Endothelial cell of umbilical vein (primary cell): ENCODE data around the gene ELL2. TPM values are rescaled to one million over a fixed set of nuclear protein-coding genes. Genes with fewer than 3 reads are reported as not detected.

Experiments
- BruUV-seq: library from RNA; stranded (reverse); fragments of 400-500 nt; replicated peaks from 2 replicates; lab custom pipeline; 2021; lab: Mats Ljungman, UMichigan
- CTCF ChIA-PET: fragments of 300-600, 350-600 bp; sonication (Branson Sonifier 250); formaldehyde crosslinking; loops from one replicate; lab custom pipeline; 2021; ENCODE audit warnings: antibody characterized with exemption, inconsistent platforms; lab: Charles Lee
- POLR2A ChIA-PET: fragments of 300-600, 350-600 bp; sonication (Branson Sonifier 250); formaldehyde crosslinking; loops from one replicate; lab custom pipeline; 2021; ENCODE audit warnings: antibody characterized with exemption, inconsistent platforms; lab: Charles Lee
- DNase-seq: peaks from one replicate; pipeline ENCODE4 v3.0.0-alpha.2; 2011; ENCODE audit warnings: low read depth, low spot score
- FAIRE-seq: peaks from 2 replicates; lab custom pipeline; 2011; peaks lifted over from hg19 to GRCh38; lab: Jason Lieb, UNC
- H2AFZ ChIP-seq: 2 replicates; pipeline ENCODE4 v1.6.0; 2012; ENCODE audit warnings: low read depth, low read length, control low read depth, inconsistent platforms
- H3K27ac ChIP-seq: 2 replicates; pipeline ENCODE4 v1.5.1; 2011; ENCODE audit warnings: low read depth, mild to moderate bottlenecking, control low read depth, low read length, moderate library complexity; ENCODE audit not compliant: insufficient read depth
- H3K27me3 ChIP-seq, 2 experiments: 2 replicates each; pipeline versions ENCODE4 v1.6.0 to v1.6.1; 2011; ENCODE audit warnings: low read length in 2 of 2, mixed read lengths in 1 of 2; ENCODE audit not compliant: control insufficient read depth in 2 of 2, insufficient read depth in 2 of 2
- H3K36me3 ChIP-seq, 2 experiments: 2 replicates in 1 of 2; 3 replicates in 1 of 2; pipeline ENCODE4 v1.5.1; 2011; ENCODE audit warnings: low read length in 2 of 2, mild to moderate bottlenecking in 1 of 2, moderate library complexity in 1 of 2; ENCODE audit not compliant: control insufficient read depth in 2 of 2, insufficient read depth in 2 of 2; ENCODE audit errors: extremely low read depth in 1 of 2
- H3K4me1 ChIP-seq: 3 replicates; pipeline ENCODE4 v1.5.1; 2011; ENCODE audit warnings: mild to moderate bottlenecking, low read length; ENCODE audit not compliant: control insufficient read depth, insufficient read depth; ENCODE audit errors: extremely low read depth
- H3K4me2 ChIP-seq: 2 replicates; pipeline ENCODE4 v1.6.1; 2011; ENCODE audit warnings: low read length, control low read depth, mixed read lengths; ENCODE audit not compliant: insufficient read depth
- H3K4me3 ChIP-seq, 3 experiments: fragments of 200-600 bp in 1 of 3; sonication (generic), shearing (Covaris generic) in 1 of 3; replicated peaks in 1 of 3; 2 replicates each; pipeline ENCODE4 v1.5.1; 2011 to 2016; ENCODE audit warnings: control low read depth in 3 of 3, low read length in 3 of 3, mild to moderate bottlenecking in 2 of 3, inconsistent platforms in 1 of 3, low read depth in 1 of 3, moderate library complexity in 1 of 3; ENCODE audit not compliant: insufficient read depth in 1 of 3
- H3K79me2 ChIP-seq: 2 replicates; pipeline ENCODE4 v1.6.0; 2012; ENCODE audit warnings: low read length, inconsistent platforms; ENCODE audit not compliant: control insufficient read depth, insufficient read depth
- H3K9ac ChIP-seq: replicated peaks from 2 replicates; pipeline ENCODE3; 2011; ENCODE audit warnings: low read length, control low read depth; ENCODE audit not compliant: insufficient read depth; ENCODE audit errors: extremely low read depth
- H3K9me1 ChIP-seq: replicated peaks from 3 replicates; pipeline ENCODE4 v1.6.0; 2011; ENCODE audit warnings: mild to moderate bottlenecking, low read length; ENCODE audit not compliant: control insufficient read depth, insufficient read depth; ENCODE audit errors: extremely low read depth
- H3K9me3 ChIP-seq: replicated peaks from 2 replicates; pipeline ENCODE4 v1.5.1; 2012; ENCODE audit warnings: low read length, inconsistent platforms; ENCODE audit not compliant: control insufficient read depth, insufficient read depth
- H4K20me1 ChIP-seq: replicated peaks from 2 replicates; pipeline ENCODE3; 2011; ENCODE audit warnings: mild to moderate bottlenecking, low read length; ENCODE audit not compliant: control insufficient read depth, insufficient read depth; ENCODE audit errors: extremely low read depth
- EZH2 ChIP-seq: IDR thresholded peaks from 2 replicates; pipeline ENCODE4 v1.6.1; 2012; ENCODE audit warnings: borderline replicate concordance, low read depth, mild to moderate bottlenecking, moderate library complexity, low read length, inconsistent platforms; ENCODE audit not compliant: severe bottlenecking
- FOS ChIP-seq: IDR thresholded peaks from 2 replicates; pipeline ENCODE4 v1.6.1; 2011; ENCODE audit warnings: mild to moderate bottlenecking, low read length, moderate library complexity, borderline replicate concordance; ENCODE audit not compliant: insufficient read depth
- GATA2 ChIP-seq: IDR thresholded peaks from 2 replicates; pipeline ENCODE4 v1.7.0; 2011; ENCODE audit warnings: low read depth, mild to moderate bottlenecking, moderate library complexity, mixed read lengths, low read length; ENCODE audit not compliant: insufficient read length, insufficient read depth
- JUN ChIP-seq: IDR thresholded peaks from 2 replicates; pipeline ENCODE4 v1.6.1; 2011; ENCODE audit warnings: borderline replicate concordance, low read depth; ENCODE audit not compliant: insufficient read length, insufficient read depth
- MYC ChIP-seq: IDR thresholded peaks from one replicate; pipeline ENCODE4 v1.6.1; 2011; ENCODE audit warnings: mild to moderate bottlenecking, low read depth, low read length
- POLR2A ChIP-seq: IDR thresholded peaks from 2 replicates; pipeline ENCODE4 v1.6.1; 2012; ENCODE audit warnings: low read depth, mild to moderate bottlenecking, control low read depth, low read length
- POLR2AphosphoS5 ChIP-seq: IDR thresholded peaks from 2 replicates; pipeline ENCODE4 v1.6.1; 2012; ENCODE audit warnings: low read depth, mild to moderate bottlenecking, control low read depth, low read length, moderate library complexity; ENCODE audit not compliant: insufficient read depth
- dilution Hi-C: fragments of 300-500 bp; cut with MboI; formaldehyde crosslinking; loops from one replicate; pipeline ENCODE4 v1.15.0; 2019; ENCODE audit warnings: low sequenced_read_pairs; ENCODE audit not compliant: extremely low pct_ligation_motif_present
- intact Hi-C: fragments of 100-400 bp; cut with micrococcal nuclease; formaldehyde crosslinking; loops from one replicate; pipeline ENCODE4 v1.10.0; 2022
- polyA plus RNA-seq, 4 experiments: library from polyadenylated mRNA; depleted of rRNA in 3 of 4; stranded (reverse) in 3 of 4; unstranded in 1 of 4; fragments of >200 nt; gene quantifications; 2 replicates each; pipeline versions ENCODE4 v1.2.1 to v1.2.3, GENCODE V29; 2011 to 2012; ENCODE audit warnings: missing spikeins in 1 of 4
- total RNA-seq: library from RNA; stranded (reverse); gene quantifications from 2 replicates; pipeline ENCODE4 v1.2.3, GENCODE V29; 2021
- TF ChIP-seq, protein P1 (sequence below): IDR thresholded peaks from 2 replicates; pipeline ENCODE4 v1.6.1; 2011; ENCODE audit not compliant: insufficient read depth, insufficient read length
- TF ChIP-seq, protein P2 (sequence below), 2 donors: IDR thresholded peaks; 1 replicate in 1 of 2; 2 replicates in 1 of 2; pipeline ENCODE4 v1.5.1; 2011; ENCODE audit warnings: low read length in 2 of 2, mild to moderate bottlenecking in 2 of 2, moderate library complexity in 2 of 2, control low read depth in 1 of 2, inconsistent platforms in 1 of 2, low read depth in 1 of 2; ENCODE audit not compliant: insufficient read depth in 1 of 2; ENCODE audit errors: extremely low read depth in 1 of 2

Gene ELL2
- total and polyA plus RNA-seq, 2 donors (not counting 3 experiments of a cell fraction or from before 2014, with no cell fraction given): 6.8 to 26.0 TPM

DNA sequence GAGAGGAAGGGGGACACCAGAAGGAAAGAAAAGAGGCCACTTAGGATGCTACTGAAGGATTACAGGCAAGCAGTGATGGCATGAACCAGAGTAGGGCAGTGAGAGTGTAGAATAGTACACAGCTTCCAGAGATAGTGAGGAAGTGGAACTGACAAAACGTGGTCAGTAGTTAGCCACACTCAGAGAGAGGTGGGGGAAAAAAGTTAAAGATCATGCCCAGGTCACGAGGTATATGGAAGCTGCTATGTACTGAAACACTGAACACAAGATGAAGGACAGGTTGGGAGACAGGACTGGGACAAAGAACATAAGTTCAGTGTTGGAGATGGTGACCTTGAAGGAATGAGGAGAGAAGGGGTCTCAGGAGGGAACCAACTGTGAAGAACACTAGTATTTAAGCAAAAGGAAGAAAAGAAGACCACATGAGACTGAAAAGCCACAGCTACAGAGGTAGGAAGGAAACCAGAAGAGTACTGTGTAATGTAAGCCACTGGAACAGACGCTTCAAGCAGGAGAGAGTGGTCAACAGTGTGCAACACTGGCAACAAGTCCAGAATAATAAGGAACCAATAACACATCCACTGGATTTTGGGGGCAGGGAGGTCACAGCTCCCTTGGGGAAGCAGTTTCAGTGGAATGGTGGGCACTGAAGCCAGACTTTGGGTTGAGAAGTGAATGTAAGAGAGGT, 45.5 kb downstream of the ELL2 start:
- no peaks in the 10 kb centered on the region for H3K9me3 ChIP-seq
- no peak for DNase-seq
- no peaks in the 10 kb centered on the region for H3K4me1 ChIP-seq
- no peak overlapping the region for H3K4me2 ChIP-seq
- no peak overlapping the region for H3K9ac ChIP-seq
- H3K79me2 ChIP-seq: no peaks in the 10 kb centered on the region
- H3K9me1 ChIP-seq: no peaks in the 10 kb centered on the region
- dilution Hi-C loops (no loop called here), intact Hi-C loops (no loop called here)
- H4K20me1 ChIP-seq: no peaks in the 10 kb centered on the region
- H3K4me3 ChIP-seq: no peak overlapping the region
- H2AFZ ChIP-seq: no peak overlapping the region
- TF ChIP-seq GATA2 (no peak), POLR2A (no peak), MYC (no peak), POLR2AphosphoS5 (no peak), EZH2 (no peak), JUN (no peak), FOS (no peak)
- TF ChIP-seq, protein P1, sequence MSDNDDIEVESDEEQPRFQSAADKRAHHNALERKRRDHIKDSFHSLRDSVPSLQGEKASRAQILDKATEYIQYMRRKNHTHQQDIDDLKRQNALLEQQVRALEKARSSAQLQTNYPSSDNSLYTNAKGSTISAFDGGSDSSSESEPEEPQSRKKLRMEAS: no peak
- TF ChIP-seq, protein P2, sequence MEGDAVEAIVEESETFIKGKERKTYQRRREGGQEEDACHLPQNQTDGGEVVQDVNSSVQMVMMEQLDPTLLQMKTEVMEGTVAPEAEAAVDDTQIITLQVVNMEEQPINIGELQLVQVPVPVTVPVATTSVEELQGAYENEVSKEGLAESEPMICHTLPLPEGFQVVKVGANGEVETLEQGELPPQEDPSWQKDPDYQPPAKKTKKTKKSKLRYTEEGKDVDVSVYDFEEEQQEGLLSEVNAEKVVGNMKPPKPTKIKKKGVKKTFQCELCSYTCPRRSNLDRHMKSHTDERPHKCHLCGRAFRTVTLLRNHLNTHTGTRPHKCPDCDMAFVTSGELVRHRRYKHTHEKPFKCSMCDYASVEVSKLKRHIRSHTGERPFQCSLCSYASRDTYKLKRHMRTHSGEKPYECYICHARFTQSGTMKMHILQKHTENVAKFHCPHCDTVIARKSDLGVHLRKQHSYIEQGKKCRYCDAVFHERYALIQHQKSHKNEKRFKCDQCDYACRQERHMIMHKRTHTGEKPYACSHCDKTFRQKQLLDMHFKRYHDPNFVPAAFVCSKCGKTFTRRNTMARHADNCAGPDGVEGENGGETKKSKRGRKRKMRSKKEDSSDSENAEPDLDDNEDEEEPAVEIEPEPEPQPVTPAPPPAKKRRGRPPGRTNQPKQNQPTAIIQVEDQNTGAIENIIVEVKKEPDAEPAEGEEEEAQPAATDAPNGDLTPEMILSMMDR (IDR thresholded peaks at IDR 0.05; ENCODE audit: extremely low read depth in 1 of 2, insufficient read depth in 1 of 2, low read depth in 1 of 2, low read length in 2 of 2): no peak
- ChIA-PET CTCF (interaction anchor here (1.1 to 1.6 kb wide), 5 partner anchors 12 to 46 kb away, joined by 3 to 4 read pairs (median 3); no protein-coding TSS in a partner anchor), POLR2A (no interaction called here)
- no peaks in the 10 kb centered on the region for H3K36me3 ChIP-seq
- no peaks in the 10 kb centered on the region for H3K27me3 ChIP-seq
- no TSS peak for BruUV-seq
- no peak overlapping the region for H3K27ac ChIP-seq
- no peak for FAIRE-seq
